Ishikawa (cell line): Measurements from ENCODE around the gene PNPO.

Experiments used
- CEBPB ChIP-seq: IDR thresholded peaks from 2 replicates; pipeline ENCODE4 v1.6.1; 2012
- EGR1 ChIP-seq: IDR thresholded peaks from 2 replicates; pipeline ENCODE4 v1.6.1; 2012
- EP300 ChIP-seq: IDR thresholded peaks from 2 replicates; pipeline ENCODE4 v1.6.1; 2012; ENCODE audit warnings: borderline replicate concordance
- NFIC ChIP-seq: IDR thresholded peaks from 2 replicates; pipeline ENCODE4 v1.6.1; 2012
- RAD21 ChIP-seq: IDR thresholded peaks from 2 replicates; pipeline ENCODE4 v1.6.1; 2012; ENCODE audit warnings: low read depth
- REST ChIP-seq: IDR thresholded peaks from 2 replicates; pipeline ENCODE4 v1.6.1; 2012; ENCODE audit warnings: low read depth, mild to moderate bottlenecking
- TAF1 ChIP-seq: IDR thresholded peaks from 2 replicates; pipeline ENCODE4 v1.6.1; 2012; ENCODE audit warnings: low read depth, mild to moderate bottlenecking
- TEAD4 ChIP-seq: IDR thresholded peaks from 2 replicates; pipeline ENCODE4 v1.6.1; 2012
- USF1 ChIP-seq: IDR thresholded peaks from 2 replicates; pipeline ENCODE4 v1.6.1; 2012
- YY1 ChIP-seq: IDR thresholded peaks from 2 replicates; pipeline ENCODE4 v1.6.1; 2012; ENCODE audit warnings: low read depth

- no peak for TF ChIP-seq TEAD4
- TF ChIP-seq USF1: no peak
- no peak for TF ChIP-seq REST
- no peak for TF ChIP-seq EP300
- no peak for TF ChIP-seq RAD21
- no peak for TF ChIP-seq TAF1
- TF ChIP-seq YY1: no peak
- TF ChIP-seq EGR1: no peak
- no peak for TF ChIP-seq NFIC
- no peak for TF ChIP-seq CEBPB
These were observed 25.5 kb upstream of the PNPO start for GRCh38 chr17:47915776-47916398.
